AG20443 (cell line): ENCODE data around the gene OR2T1.
"Not testable (repeated sequence)": the region's sequence is repeated elsewhere in the genome, so short reads cannot be mapped to it uniquely, and the experiment has no call there.

Experiments used
- DNase-seq: peaks from one replicate; pipeline ENCODE4 v3.0.0; 2012; ENCODE audit warnings: low spot score, mixed read lengths

Gene OR2T1, protein sequence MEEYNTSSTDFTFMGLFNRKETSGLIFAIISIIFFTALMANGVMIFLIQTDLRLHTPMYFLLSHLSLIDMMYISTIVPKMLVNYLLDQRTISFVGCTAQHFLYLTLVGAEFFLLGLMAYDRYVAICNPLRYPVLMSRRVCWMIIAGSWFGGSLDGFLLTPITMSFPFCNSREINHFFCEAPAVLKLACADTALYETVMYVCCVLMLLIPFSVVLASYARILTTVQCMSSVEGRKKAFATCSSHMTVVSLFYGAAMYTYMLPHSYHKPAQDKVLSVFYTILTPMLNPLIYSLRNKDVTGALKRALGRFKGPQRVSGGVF

DNA sequence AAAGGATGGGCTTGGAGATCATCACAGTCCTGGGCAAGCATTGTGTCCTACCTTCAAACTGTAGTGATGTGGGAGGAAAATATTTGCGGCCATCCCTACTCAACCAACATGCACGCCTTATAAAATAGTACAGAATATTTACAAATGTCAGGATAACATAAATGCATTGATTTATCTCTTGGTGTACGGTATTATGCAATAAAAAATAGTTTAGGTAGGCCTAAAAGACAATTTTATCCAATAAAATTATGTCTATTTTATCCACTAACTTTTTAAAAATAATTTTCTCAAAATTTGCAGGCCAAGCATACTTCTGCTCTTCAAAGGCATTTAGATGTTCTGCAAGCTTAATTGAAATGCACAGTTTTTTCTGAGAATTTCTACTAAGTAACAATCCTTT, at the start of gene OR2T1:
OR2T1 (plus strand) TSS at position 301 of the 400 bp plus-strand sequence. CDS start 3,100 bp downstream, outside the sequence.
- no peak for DNase-seq

DNA sequence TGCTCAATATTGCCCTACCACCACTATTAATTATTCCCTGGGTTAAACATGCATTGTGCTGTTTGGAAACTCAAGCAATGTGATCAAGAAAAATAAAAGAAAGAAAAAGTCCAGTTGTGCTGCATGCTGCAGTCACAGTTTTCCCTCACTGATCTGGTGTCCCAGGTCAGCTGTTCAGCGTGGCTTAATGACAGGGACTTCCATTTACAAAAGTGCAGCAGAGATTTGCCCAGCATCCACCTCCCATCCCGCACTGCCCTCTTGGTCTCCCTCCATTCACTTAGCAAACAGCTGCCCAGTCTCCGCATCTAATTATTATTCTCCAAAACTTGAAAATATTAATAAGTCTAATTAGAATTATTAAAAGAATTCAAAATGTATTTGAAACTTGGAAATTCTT, 43.4 kb upstream of the OR2T1 start:
- no peak for DNase-seq

DNA sequence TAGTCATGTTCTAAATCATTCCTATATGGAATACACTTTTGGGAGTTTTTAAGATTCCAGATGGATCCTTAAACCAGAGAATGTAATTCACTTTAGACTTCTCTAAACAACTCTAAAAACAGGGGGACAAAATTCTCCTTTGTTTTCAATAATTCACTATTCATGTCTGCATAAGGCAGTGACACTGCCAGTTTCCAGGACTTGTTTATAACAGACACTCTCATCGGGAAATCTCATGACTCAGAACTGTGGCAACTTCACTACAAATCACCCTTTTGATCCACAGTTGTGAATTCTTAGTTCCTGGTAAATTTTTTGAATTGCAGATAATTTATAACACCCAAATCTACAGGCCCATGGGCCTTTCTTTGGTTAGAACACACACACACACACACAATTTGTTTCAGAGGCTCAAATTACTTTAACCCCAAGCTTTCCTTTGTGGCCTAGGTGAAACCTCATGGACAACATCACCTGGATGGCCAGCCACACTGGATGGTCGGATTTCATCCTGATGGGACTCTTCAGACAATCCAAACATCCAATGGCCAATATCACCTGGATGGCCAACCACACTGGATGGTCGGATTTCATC, 41.6 kb upstream of the OR2T1 start, which contains the start of gene OR2T4:
OR2T4 (plus strand) TSS at position 545 of the 595 bp plus-strand sequence; CDS start at position 545, 0 bp downstream.
- no peak for DNase-seq

DNA sequence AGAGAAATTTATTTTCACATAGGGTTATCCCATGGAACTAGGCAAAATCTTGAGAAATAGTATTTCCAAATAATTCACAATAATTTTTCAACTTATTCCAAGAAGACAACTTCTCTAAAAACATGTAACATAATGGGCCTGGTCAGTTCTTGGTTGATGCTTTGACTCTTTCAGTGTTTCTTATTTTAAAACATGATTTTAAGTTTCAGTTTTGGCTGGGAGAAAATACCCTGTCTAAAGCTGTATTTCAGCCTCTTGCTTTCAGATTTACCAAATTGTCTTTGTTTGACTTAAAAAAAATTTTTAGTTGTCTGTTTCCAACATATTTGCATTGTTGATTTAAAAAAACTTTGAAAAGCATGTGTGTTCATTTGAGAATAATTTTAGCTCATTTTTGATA, 36.2 kb upstream of the OR2T1 start:
- DNase-seq = no peak

DNA sequence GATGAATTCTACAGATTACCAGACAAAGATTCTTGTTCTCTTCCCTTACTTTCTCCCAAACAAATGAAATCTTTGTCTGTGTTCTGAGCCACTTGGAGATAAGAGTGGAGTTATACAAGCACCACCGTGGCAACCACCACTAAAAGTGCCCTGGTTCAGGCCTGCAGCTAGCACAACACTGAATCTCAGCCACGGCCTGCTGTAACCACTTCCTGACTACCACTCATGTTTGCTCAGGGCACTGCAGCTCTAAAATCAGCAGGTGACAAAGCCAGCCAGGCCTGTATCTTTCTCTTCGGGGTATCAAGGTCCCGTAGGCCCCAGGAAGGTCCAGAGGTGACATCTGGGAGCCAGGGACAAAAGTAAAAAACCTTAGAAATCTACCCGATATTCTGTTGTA, 30.5 kb upstream of the OR2T1 start:
- DNase-seq = no peak

DNA sequence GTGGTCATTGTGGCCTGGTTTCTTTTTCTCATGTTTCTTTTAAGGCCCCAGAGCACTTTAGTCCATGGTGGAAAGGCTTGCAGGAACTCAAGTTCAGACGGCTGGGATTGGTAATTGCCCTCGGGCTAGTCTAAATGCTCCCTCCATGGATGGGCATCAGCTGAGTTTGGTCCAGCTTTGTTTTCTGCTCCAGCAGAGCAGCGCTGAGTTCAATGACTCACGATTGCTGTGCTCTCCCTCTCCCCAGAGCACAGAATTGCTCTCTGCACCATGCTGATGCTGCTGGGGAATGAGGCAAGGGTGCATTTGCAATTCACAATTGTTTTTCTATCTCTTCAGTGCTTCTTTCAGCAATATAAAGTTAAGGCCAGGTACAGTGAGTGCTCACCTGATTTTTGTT, 29.1 kb upstream of the OR2T1 start:
- DNase-seq = no peak

DNA sequence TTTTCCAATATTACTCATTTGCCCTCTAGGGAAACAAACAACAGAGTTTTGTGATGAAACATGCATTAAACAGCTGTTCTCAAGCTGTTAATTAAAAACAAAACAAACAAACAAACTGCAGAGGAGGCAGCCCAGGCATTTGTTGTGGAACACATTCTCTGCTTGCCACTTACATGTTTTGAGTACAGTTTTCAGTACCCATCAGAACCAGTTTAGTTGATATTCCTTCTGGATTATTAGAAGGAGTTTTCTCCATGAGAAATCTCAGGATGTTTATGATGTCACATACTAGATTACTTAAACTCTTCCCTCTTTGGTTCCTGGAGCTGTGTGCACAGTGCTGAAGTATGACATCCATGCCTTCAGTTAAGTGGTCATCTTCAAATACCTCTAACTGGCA, 27.4 kb upstream of the OR2T1 start, which contains the start of gene OR2T6:
OR2T6 (plus strand) TSS at position 301 of the 400 bp plus-strand sequence. CDS start 11,863 bp downstream, outside the sequence.
- DNase-seq = no peak

DNA sequence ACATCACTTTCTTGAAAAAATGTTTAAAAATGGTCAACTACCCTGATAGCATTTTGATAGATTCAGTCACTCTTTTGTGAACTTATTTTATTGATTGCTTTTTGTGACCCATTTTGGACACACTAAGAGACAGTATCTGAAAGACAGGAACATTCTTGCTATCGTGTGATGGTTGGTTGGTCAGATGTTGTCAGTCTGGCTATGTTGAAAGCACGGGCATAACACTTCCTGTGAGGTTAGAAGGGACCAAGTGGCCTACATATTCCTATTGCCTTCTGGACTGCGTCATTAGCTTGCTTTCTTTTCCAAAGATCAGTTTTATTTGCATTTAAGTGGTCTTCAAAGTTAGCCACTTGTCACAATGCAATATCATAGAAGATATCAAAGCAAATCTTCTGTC, 25.9 kb upstream of the OR2T1 start:
- DNase-seq = no peak

DNA sequence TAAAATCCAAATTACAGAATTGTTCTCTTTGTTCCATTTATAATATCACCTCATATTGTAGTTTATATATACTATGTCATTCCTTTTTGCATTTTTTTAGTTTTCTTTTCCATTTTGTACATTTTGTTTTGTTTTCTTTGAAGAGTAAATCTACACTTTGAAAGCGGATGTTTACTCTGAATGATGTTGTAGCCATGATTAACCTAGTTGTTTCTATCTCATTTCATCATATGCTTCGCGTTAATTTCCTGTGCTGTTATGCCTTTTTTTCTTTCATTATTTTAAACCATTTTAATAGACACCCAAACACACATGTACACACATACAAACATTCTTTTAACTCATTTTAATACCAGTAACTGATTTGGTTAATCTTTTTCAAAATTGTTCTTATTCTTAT, 22.0 kb upstream of the OR2T1 start:
- DNase-seq = no peak

DNA sequence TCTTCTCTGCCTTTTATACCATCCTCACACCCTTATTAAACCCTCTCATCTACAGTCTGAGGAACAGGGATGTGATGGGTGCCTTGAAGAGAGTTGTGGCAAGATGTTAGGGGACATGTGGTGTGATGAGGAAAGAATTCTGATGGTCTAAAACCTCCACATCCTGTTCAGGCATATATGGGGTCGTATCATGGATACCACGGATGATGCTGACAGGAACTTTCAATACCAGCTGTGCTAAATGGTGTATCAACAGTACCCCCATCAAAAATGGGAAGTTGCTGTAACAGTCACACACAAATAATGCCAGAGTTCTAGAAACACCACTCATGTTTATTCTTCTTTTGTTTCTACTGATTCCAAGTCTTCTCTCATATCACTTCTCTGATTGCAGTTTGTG, 14.4 kb upstream of the OR2T1 start:
- DNase-seq = no peak

DNA sequence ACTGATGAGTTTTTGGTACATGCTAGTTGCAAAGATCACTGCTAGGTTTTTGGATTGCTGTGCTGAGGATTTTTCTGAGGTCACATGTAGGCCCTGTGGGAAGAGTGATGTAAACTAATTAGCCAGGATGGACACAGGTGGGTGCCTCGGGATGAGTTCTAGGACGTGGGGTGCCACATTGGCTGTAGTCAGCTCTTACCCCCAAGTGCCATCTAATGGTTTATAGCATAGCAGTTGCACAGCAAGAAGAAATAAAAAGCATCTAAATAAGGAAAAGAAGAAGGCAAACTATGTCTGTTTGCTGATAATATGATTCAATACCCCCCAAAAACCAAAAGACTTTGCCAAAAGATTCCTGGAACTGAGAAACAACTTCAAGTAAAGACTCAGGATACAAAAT, 9.8 kb upstream of the OR2T1 start:
- no peak for DNase-seq

DNA sequence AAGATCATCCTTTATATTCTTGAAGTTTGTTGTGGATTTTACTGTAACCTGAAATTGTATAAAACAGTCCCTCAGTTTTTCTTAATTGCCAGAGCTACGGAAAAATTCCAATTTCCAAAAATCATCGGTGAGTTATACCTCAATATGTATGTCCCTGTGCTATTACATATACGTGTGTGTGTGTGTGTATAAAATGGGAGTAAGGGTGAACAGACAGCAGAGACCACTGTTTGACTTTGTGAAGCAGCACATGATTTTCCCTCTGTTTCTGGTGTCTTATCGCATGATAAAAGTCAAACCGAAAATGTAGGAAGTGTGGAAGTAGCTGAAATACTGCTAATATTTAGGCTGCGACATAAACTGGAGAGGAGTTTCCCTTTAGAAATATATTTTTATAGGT, 1.2 kb downstream of the OR2T1 start:
- no peak for DNase-seq

DNA sequence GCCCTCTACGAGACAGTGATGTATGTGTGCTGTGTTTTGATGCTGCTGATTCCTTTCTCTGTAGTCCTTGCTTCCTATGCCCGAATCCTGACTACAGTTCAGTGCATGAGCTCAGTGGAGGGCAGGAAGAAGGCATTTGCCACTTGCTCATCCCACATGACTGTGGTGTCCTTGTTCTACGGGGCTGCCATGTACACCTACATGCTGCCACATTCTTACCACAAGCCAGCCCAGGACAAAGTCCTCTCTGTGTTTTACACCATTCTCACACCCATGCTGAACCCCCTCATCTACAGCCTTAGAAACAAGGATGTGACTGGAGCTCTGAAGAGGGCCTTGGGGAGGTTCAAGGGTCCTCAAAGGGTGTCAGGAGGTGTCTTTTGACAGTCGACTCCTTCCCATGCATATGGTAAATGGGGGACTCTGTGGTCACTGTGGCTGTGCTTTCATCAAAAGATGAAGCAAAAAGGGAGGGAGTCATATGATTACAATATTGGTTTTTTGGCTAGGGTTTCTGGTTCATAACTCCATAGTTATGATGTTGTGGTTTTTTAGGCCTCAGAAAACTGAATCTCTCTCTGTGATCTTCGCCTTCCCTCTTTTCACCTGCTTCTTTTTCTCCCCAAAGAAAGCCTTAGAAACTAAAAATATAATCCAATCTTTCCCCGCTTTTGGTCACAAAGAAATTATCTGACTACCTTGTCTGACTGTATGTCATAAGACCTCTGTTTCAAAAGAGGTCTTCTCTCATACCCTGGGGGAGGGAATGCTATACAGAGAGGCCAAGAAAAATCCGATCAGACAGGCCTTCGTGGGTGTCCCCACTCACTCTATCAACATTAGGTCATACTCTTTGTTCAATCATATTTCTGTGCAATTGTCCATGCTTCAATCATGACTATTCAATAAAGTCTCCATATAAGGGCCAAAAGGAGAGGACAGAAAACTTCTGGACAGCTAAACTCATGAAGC, 4.2 kb downstream of the OR2T1 start:
- no peak for DNase-seq

DNA sequence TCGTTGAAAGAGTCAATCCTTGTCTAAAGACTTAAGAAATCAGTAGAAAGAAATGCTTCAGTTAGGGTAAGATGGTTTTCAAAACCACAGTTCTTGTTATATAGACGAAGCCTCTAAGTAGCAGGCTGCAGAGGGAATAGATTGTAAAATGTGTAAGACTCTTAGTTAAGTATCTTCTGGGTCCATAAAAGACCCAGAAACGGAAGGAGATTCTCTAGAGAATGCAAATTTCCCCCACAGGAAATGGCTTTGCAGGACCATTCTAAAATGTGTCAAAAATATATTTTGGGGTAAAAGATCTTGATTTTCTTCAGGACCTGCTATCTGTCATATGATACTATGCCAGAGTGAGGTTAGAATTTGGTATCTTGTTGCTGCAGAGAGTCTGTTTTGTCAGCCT, 13.4 kb downstream of the OR2T1 start:
- no peak for DNase-seq

DNA sequence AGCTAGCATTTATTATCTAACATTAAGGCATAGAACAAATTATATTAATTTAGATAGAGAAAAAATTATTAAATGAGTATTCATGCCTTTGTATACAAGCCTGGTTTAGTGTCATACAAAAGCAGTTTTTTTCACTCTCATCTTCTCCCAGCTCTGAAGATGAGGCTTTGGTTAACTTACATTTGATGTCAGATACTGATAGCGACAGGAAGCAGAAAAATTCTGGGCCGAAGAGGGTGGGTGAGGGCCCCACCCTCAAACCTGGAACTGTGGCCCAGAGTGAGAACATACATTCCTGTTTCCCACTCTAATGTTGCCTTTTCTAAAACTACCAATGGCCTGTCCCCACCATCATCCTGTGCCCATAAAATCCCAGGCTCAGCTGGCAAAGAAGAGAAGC, 15.0 kb downstream of the OR2T1 start:
- no peak for DNase-seq

DNA sequence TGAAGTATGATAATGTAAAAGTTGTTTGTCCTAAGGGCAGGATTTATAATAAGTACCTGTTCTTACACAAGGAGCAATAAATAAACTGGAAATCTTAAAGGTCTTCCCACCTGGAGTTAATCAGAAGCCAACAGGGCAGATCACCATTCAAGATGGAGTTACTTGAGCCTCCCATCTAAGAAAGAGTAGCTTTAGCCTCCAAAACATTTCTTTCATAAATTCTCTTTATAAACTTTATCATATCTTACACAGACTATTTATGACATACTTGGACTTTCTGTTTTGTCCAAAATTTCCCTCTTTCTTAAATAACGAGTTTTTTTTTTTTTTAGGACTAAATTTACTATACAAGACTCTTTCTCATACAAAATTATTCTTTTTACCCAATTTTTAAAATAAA, 18.5 kb downstream of the OR2T1 start:
- no peak for DNase-seq

DNA sequence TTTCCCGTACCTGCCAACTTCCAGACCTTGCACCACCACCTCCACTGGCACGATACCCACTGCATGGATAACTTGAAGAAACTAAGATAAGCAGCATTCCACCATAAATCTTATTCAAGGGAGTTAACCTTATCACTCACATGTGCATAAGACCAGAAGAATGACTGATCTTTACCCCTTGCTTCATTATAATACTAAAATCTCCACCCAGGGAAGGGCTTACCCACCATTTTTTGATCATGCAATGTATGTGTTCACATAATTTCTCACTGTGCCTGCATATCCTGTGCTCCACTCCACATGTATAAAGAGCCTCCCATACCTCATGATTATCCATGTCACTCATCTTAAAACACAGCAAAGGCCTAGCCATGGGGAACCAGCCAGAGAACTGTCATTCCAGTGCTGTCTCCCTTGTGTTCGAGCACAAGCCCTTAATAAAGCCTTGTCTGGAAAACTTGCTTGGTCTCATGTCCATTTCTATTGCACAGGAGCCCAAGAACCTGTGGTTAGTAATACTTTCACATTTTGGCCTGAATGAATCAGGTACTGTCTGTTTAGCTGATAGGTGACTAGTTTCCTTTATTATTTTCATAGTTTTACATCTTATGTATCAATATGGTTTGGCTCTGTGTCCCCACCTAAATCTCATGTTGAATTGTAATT, 24.8 kb downstream of the OR2T1 start:
- not testable (repeated sequence) for DNase-seq

DNA sequence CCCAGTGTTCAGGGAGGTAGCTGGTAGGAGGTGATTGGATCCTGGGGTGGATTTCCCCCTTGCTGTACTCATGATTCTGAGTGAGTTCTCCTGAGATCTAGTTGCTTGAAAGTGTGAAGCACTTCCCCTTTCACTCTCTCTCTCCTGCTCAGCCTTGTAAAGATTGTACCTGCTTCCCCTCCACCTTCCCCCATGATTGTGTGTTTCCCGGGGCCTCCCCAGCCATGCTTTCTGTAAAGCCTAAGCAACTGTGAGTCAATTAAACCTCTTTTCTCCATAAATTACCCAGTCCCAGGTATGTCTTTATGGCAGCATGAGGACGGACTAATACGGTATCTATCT, 25.3 kb downstream of the OR2T1 start:
- not testable (repeated sequence) for DNase-seq

DNA sequence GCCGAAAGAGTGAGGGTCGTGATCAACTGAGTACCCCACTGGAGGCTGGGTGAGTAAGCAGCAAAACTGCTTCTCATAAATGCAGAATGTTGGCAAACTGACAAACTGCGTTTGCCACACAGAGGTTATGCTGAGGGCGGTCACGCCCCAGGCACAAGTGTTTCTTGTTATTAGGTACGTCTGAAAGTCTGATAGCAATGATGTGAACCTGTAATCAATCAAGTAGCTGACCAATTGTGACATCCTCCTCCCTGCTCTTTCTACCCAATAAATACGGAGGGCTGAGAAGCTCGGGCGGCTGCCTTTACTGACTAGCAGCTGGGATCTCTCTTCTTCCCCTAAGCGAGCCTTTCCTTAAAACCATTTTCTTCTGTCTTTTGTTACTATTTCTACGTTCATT, 28.8 kb downstream of the OR2T1 start:
- DNase-seq = not testable (repeated sequence)

DNA sequence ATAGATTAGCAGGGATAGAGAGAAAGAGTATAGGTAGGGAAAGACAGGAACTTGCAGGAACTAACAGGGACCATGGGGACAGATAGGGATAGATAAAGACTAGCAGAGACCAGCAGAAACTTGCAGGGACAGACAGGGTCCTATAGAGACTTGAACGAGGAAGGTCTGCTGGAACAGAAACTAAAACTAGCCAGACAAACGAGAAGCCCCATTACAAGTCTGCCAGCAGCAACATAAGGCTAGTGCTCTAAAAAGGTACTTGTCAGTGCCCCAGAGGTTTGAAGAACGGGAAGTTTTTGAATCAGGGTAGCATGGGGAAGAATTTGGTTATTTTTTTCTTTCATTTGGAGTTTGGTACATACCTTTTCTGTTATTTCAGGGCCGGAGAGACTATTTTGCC, 29.4 kb downstream of the OR2T1 start:
- DNase-seq = not testable (repeated sequence)

DNA sequence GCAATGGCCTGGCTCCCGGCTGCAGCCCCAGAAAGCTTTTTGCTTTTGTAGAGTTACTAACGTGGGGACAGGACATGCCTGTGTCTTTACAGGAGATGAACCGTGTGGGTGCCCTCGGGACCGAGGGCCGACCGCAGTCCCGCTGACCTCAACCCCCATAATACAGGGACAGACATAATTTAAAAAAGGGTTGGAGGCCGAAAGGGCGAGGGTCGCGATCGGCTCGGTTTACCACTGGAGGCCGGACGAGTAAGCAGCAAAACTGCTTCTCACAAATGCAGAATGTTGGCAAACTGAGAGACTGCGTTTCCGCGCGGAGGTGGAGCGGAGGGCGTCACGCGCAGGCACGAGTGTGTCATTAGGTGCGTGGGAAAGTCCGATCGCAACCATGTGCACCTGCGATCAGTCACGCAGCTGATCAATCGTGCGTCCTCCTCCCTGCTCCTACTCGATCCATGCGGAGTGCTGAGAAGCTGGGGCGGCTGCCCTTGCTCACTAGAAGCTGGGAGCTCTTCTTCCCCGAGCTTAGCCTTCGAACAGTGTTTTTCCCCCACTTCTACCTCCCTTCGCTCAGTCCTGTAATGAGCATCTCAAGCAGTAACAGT, 31.1 kb downstream of the OR2T1 start:
- not testable (repeated sequence) for DNase-seq

DNA sequence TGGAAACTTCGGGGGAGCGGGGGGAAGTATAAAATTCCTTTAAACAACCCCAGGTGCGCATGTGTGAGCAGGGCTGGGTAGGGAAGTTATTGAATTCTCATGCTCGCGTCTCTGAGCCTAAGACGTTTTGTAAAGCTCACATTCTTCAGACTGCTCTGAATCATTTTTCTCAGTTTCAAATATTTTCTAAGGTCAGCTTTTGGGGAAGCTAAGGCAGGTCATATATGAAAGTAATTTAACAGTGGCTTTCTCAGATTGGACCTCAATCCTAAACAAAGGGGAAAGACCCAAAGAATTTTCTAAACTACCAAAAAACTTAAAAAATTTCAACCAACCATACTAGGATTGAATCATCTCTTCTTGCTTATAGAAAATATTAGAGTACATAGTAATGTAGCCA, 32.1 kb downstream of the OR2T1 start:
- not testable (repeated sequence) for DNase-seq
